ENCODE results near the gene FAM222A. TPM values are rescaled to one million over a fixed set of nuclear protein-coding genes. Genes with fewer than 3 reads are reported as not detected.

The FAM222A gene
- polyA plus RNA-seq, 1 donor = 6.3 TPM

DNA sequence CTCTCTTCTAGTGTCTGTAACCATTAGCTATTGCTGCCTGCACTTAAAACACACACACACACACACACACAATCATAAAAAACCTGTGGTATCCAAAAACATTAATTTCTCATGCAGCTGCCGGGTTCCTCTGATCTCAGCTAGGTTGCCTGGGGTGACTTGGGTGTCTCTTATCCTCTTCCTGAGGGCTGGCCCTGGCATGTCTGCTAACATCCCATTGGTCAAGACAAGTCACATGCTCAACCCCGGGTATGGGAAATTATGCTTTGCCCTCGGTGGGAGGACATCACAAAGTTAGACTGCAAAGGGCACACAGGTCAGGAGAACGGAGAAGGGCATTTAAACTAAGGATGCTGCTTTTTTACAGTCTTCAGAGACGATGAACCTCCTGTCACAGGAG, 63.9 kb downstream of the FAM222A start:
- H3K4me1 ChIP-seq (ENCODE audit: control insufficient read depth, insufficient read depth, low read length) = peaks cover 11% of the 10 kb centered on the region
- WGBS (ENCODE audit: insufficient coverage, low lambda C conversion rate) = 80% methylated on average over 1 of the region's 5 CpGs
- H3K4me3 ChIP-seq (ENCODE audit: low read length) = no peak overlapping the region
- no peak for DNase-seq
- H3K9me3 ChIP-seq (ENCODE audit: control insufficient read depth, low read depth, low read length) = no peaks in the 10 kb centered on the region
- no peaks in the 10 kb centered on the region for H3K27me3 ChIP-seq (ENCODE audit: control insufficient read depth, insufficient read depth, low read length)
- H3K27ac ChIP-seq (ENCODE audit: low read length) = no peak overlapping the region
- H3K36me3 ChIP-seq (ENCODE audit: control insufficient read depth, insufficient read depth, low read length) = no peaks in the 10 kb centered on the region

- WGBS (ENCODE audit: insufficient coverage, low lambda C conversion rate) = no CpG with 5 or more reads among the region's 1 CpG
- Histone ChIP-seq H3K9me3 (ENCODE audit: control insufficient read depth, low read depth, low read length) (no peaks in the 10 kb centered on the region), H3K36me3 (ENCODE audit: control insufficient read depth, insufficient read depth, low read length) (no peaks in the 10 kb centered on the region), H3K4me1 (ENCODE audit: control insufficient read depth, insufficient read depth, low read length) (peaks cover 6% of the 10 kb centered on the region), H3K4me3 (ENCODE audit: low read length) (no peak overlapping the region), H3K27ac (ENCODE audit: low read length) (no peak overlapping the region), H3K27me3 (ENCODE audit: control insufficient read depth, insufficient read depth, low read length) (no peaks in the 10 kb centered on the region)
- DNase-seq = no peak
Observed at GRCh38 chr12:109778684-109779083, 65.1 kb downstream of the FAM222A start.

GRCh38 chr12:109779382-109779781, 65.8 kb downstream of the FAM222A start:
- Histone ChIP-seq H3K27ac (ENCODE audit: low read length) (no peak overlapping the region), H3K4me3 (ENCODE audit: low read length) (no peak overlapping the region), H3K9me3 (ENCODE audit: control insufficient read depth, low read depth, low read length) (no peaks in the 10 kb centered on the region), H3K4me1 (ENCODE audit: control insufficient read depth, insufficient read depth, low read length) (no peaks in the 10 kb centered on the region), H3K36me3 (ENCODE audit: control insufficient read depth, insufficient read depth, low read length) (no peaks in the 10 kb centered on the region), H3K27me3 (ENCODE audit: control insufficient read depth, insufficient read depth, low read length) (no peaks in the 10 kb centered on the region)
- no CpG with 5 or more reads among the region's 6 CpGs for WGBS (ENCODE audit: insufficient coverage, low lambda C conversion rate)
- no peak for DNase-seq

- H3K27me3 ChIP-seq (ENCODE audit: control insufficient read depth, insufficient read depth, low read length) = no peaks in the 10 kb centered on the region
- H3K36me3 ChIP-seq (ENCODE audit: control insufficient read depth, insufficient read depth, low read length) = no peaks in the 10 kb centered on the region
- WGBS (ENCODE audit: insufficient coverage, low lambda C conversion rate) = no CpG with 5 or more reads among the region's 10 CpGs
- H3K4me3 ChIP-seq (ENCODE audit: low read length) = no peak overlapping the region
- no peak for DNase-seq
- no peaks in the 10 kb centered on the region for H3K9me3 ChIP-seq (ENCODE audit: control insufficient read depth, low read depth, low read length)
- no peak overlapping the region for H3K27ac ChIP-seq (ENCODE audit: low read length)
- no peaks in the 10 kb centered on the region for H3K4me1 ChIP-seq (ENCODE audit: control insufficient read depth, insufficient read depth, low read length)
Observed at GRCh38 chr12:109781668-109782325, 68.2 kb downstream of the FAM222A start.

DNA sequence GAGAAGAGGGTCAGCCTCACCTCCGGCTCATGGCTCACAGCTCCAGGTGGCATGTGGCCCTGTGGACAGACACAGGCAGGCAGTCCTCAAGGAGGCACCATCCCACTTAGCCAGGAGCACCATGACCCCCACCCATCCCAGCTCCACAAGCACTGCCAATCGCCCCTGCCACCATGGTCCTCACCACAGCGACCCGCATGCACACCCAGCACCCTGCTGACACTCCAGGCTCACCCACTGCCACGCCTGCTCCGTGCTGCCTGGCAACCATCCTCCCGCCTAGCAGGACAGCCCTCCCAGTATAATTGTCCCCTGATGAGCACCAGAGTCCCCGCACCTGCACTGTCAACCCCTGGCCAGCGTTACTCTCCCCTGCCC, 68.7 kb downstream of the FAM222A start:
- Histone ChIP-seq H3K9me3 (ENCODE audit: control insufficient read depth, low read depth, low read length) (no peaks in the 10 kb centered on the region), H3K4me3 (ENCODE audit: low read length) (no peak overlapping the region), H3K27me3 (ENCODE audit: control insufficient read depth, insufficient read depth, low read length) (no peaks in the 10 kb centered on the region), H3K4me1 (ENCODE audit: control insufficient read depth, insufficient read depth, low read length) (no peaks in the 10 kb centered on the region), H3K27ac (ENCODE audit: low read length) (no peak overlapping the region), H3K36me3 (ENCODE audit: control insufficient read depth, insufficient read depth, low read length) (no peaks in the 10 kb centered on the region)
- WGBS (ENCODE audit: insufficient coverage, low lambda C conversion rate) = no CpG with 5 or more reads among the region's 9 CpGs
- DNase-seq = no peak

DNA sequence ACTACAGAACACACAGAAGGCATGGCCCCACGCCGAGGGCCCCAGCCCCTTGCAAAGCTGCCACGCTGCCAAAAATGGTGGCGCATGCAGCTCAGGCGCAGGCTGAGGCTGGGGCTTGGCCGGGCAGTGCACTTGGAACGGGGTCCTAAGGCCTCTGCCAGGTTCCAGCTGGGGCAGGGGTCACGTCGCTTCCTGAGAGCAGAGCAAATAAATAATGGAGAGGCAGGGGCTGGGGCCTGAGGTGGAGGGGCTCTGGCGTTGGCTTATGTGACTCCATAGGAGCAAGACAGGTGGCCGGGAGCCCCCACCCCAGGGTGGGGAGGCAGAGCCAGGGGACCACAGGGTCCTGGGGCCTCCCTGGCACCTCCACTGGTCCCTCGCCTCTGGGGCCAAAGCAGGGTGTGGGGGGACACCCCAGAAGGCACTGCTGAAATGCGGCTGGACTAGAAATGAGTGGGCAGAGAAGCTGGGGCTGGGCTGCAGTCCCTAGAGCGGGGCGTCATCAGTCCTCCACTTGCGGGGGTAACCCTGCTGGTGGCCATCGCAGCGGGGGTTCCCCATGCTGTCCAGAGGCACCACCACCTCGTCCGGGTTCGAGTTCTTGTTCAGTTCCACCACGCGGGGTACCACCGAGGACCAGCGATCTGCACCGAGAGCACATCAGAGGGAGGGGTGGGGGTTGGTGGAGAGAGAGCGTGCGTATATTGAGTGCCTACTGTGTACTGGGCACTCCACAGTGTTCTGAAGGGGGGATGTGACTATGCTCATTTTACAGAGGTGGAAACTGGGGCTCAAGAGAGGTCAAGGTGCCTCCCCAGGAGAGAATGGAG, 69.7 kb downstream of the FAM222A start:
- Histone ChIP-seq H3K9me3 (ENCODE audit: control insufficient read depth, low read depth, low read length) (no peaks in the 10 kb centered on the region), H3K4me1 (ENCODE audit: control insufficient read depth, insufficient read depth, low read length) (no peaks in the 10 kb centered on the region), H3K36me3 (ENCODE audit: control insufficient read depth, insufficient read depth, low read length) (no peaks in the 10 kb centered on the region), H3K4me3 (ENCODE audit: low read length) (no peak overlapping the region), H3K27me3 (ENCODE audit: control insufficient read depth, insufficient read depth, low read length) (no peaks in the 10 kb centered on the region), H3K27ac (ENCODE audit: low read length) (no peak overlapping the region)
- WGBS (ENCODE audit: insufficient coverage, low lambda C conversion rate) = no CpG with 5 or more reads among the region's 28 CpGs
- no peak for DNase-seq

DNA sequence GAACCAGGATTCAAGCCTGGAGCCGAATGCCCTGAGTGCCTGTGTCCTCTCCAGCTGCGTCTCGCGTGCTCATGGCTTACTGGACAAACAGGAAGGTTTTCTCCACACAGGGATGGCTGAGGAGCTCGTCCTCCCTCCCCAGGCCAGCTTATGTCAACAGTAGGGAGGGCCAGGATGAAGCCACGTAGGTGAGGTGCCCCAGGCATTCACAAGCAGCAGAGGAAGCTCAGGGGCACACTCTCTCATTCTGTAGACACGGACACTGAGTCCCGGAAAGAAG, 70.3 kb downstream of the FAM222A start:
- DNase-seq = no peak
- Histone ChIP-seq H3K9me3 (ENCODE audit: control insufficient read depth, low read depth, low read length) (no peaks in the 10 kb centered on the region), H3K4me3 (ENCODE audit: low read length) (no peak overlapping the region), H3K27me3 (ENCODE audit: control insufficient read depth, insufficient read depth, low read length) (no peaks in the 10 kb centered on the region), H3K27ac (ENCODE audit: low read length) (no peak overlapping the region), H3K36me3 (ENCODE audit: control insufficient read depth, insufficient read depth, low read length) (no peaks in the 10 kb centered on the region), H3K4me1 (ENCODE audit: control insufficient read depth, insufficient read depth, low read length) (no peaks in the 10 kb centered on the region)
- no CpG with 5 or more reads among the region's 8 CpGs for WGBS (ENCODE audit: insufficient coverage, low lambda C conversion rate)

DNA sequence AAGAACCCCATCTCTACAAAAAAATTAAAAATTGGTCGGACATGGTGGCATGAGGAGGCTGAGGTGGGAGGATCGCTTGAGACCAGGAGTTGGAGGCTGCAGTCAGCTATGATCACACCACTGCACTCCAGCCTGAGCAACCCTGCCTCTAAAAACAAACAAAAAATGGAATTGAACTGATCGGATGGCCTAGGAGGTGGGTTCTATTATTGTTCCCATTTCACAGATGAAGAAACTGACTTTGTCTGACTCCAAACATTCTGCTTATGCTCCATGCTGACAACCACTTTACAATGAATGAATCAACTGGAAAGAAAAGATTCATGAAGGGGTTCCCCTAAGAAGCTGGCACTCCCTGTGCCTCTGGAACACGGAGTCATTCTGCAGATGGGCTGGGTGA, 72.2 kb downstream of the FAM222A start:
- Histone ChIP-seq H3K4me3 (ENCODE audit: low read length) (no peak overlapping the region), H3K27ac (ENCODE audit: low read length) (no peak overlapping the region), H3K27me3 (ENCODE audit: control insufficient read depth, insufficient read depth, low read length) (no peaks in the 10 kb centered on the region), H3K36me3 (ENCODE audit: control insufficient read depth, insufficient read depth, low read length) (no peaks in the 10 kb centered on the region), H3K9me3 (ENCODE audit: control insufficient read depth, low read depth, low read length) (no peaks in the 10 kb centered on the region), H3K4me1 (ENCODE audit: control insufficient read depth, insufficient read depth, low read length) (no peaks in the 10 kb centered on the region)
- DNase-seq = no peak
- WGBS (ENCODE audit: insufficient coverage, low lambda C conversion rate) = no CpG with 5 or more reads among the region's 4 CpGs

DNA sequence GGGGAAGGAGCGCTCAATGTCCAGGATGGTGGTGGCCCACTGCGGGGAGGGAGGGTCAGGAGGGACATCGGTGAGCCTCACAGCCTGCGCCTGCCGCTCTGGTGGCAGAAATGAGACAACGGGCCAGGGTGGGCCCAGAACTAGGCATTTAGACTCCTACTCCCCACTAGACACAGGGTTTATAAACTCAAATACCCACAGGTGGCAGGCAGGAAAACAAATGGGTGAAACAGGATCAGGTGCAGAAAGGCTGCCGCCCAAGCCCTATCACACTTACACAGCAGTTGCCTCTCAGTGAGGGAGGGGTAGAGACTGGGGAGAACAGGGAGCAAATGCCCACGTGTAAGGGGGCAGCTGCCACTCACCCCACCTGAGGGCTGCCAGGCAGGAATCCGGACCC, 73.2 kb downstream of the FAM222A start:
- Histone ChIP-seq H3K9me3 (ENCODE audit: control insufficient read depth, low read depth, low read length) (no peaks in the 10 kb centered on the region), H3K36me3 (ENCODE audit: control insufficient read depth, insufficient read depth, low read length) (no peaks in the 10 kb centered on the region), H3K4me3 (ENCODE audit: low read length) (no peak overlapping the region), H3K27ac (ENCODE audit: low read length) (no peak overlapping the region), H3K27me3 (ENCODE audit: control insufficient read depth, insufficient read depth, low read length) (no peaks in the 10 kb centered on the region), H3K4me1 (ENCODE audit: control insufficient read depth, insufficient read depth, low read length) (no peaks in the 10 kb centered on the region)
- WGBS (ENCODE audit: insufficient coverage, low lambda C conversion rate) = no CpG with 5 or more reads among the region's 9 CpGs
- DNase-seq = no peak

DNA sequence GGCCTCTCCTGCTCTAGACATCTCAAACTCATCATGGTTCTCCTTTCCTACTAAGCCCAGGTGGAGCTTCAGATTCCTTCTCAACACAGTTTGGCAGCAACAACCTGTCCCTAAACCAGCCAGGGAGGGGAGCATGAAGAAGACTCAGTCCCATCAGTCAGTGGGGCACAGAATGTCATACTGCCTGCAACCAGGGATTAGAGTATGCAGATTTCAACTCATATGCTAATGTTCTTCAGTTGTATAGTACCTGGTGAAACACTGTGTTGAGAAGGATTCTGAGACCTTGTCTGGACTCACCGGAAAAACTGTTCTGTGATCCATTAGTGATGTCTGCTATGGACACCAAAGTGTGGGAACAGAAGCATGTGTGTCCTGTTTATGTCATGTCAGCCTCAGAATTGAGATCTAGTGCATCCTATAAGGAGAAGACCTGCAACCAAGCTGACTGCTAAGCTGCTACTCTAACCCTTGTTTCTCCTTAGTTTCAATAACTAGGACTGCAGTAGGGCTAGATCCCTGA, 76.0 kb downstream of the FAM222A start:
- Histone ChIP-seq H3K4me1 (ENCODE audit: control insufficient read depth, insufficient read depth, low read length) (no peaks in the 10 kb centered on the region), H3K4me3 (ENCODE audit: low read length) (no peak overlapping the region), H3K36me3 (ENCODE audit: control insufficient read depth, insufficient read depth, low read length) (no peaks in the 10 kb centered on the region), H3K27ac (ENCODE audit: low read length) (no peak overlapping the region), H3K9me3 (ENCODE audit: control insufficient read depth, low read depth, low read length) (no peaks in the 10 kb centered on the region), H3K27me3 (ENCODE audit: control insufficient read depth, insufficient read depth, low read length) (no peaks in the 10 kb centered on the region)
- WGBS (ENCODE audit: insufficient coverage, low lambda C conversion rate) = no CpG with 5 or more reads among the region's 1 CpG
- DNase-seq = no peak

GRCh38 chr12:109792992-109793391, 79.4 kb downstream of the FAM222A start:
- no peaks in the 10 kb centered on the region for H3K4me1 ChIP-seq (ENCODE audit: control insufficient read depth, insufficient read depth, low read length)
- H3K27me3 ChIP-seq (ENCODE audit: control insufficient read depth, insufficient read depth, low read length) = no peaks in the 10 kb centered on the region
- H3K36me3 ChIP-seq (ENCODE audit: control insufficient read depth, insufficient read depth, low read length) = no peaks in the 10 kb centered on the region
- no peak for DNase-seq
- H3K4me3 ChIP-seq (ENCODE audit: low read length) = no peak overlapping the region
- no peaks in the 10 kb centered on the region for H3K9me3 ChIP-seq (ENCODE audit: control insufficient read depth, low read depth, low read length)
- no peak overlapping the region for H3K27ac ChIP-seq (ENCODE audit: low read length)
